Activated naive CD4-positive, alpha-beta T cell (primary cell): Measurements from ENCODE around the gene NKAIN2.
"Not testable (repeated sequence)": the region's sequence is repeated elsewhere in the genome, so short reads cannot be mapped to it uniquely, and the experiment has no call there.

ENCODE experiments used
- DNase-seq, 4 experiments: peaks; one replicate each; lab custom pipeline; 2025; lab: John Stamatoyannopoulos, UW

The NKAIN2 gene

GRCh38 chr6:124330197-124330596 lies 526.5 kb downstream of the NKAIN2 start:
- DNase-seq: no peak

- DNase-seq: no peak
Observed at GRCh38 chr6:124334359-124334758, 530.7 kb downstream of the NKAIN2 start.

- no peak for DNase-seq
Observed at GRCh38 chr6:124339610-124340334, 536.1 kb downstream of the NKAIN2 start.

- not testable (repeated sequence) for DNase-seq
Observed at GRCh38 chr6:124348339-124348738, 544.7 kb downstream of the NKAIN2 start.

GRCh38 chr6:124355146-124355545 lies 551.5 kb downstream of the NKAIN2 start:
- DNase-seq: no peak

- DNase-seq: no peak
Observed at GRCh38 chr6:124356276-124356810, 552.7 kb downstream of the NKAIN2 start.

- no peak for DNase-seq
Observed at GRCh38 chr6:124356811-124357210, 553.1 kb downstream of the NKAIN2 start.

- no peak for DNase-seq
Observed at GRCh38 chr6:124368131-124368530, 564.5 kb downstream of the NKAIN2 start.

GRCh38 chr6:124371974-124372475 lies 568.4 kb downstream of the NKAIN2 start:
- DNase-seq: no peak

GRCh38 chr6:124373386-124373785 lies 569.7 kb downstream of the NKAIN2 start:
- no peak for DNase-seq

GRCh38 chr6:124389127-124389526 lies 585.5 kb downstream of the NKAIN2 start:
- DNase-seq: no peak

GRCh38 chr6:124393536-124393935 lies 589.9 kb downstream of the NKAIN2 start:
- no peak for DNase-seq

- no peak for DNase-seq
Observed at GRCh38 chr6:124396361-124396760, 592.7 kb downstream of the NKAIN2 start.

GRCh38 chr6:124400261-124400999 lies 596.8 kb downstream of the NKAIN2 start:
- DNase-seq: no peak

- not testable (repeated sequence) for DNase-seq
Observed at GRCh38 chr6:124410425-124410824, 606.8 kb downstream of the NKAIN2 start.

- DNase-seq: not testable (repeated sequence)
Observed at GRCh38 chr6:124412657-124413056, 609.0 kb downstream of the NKAIN2 start.

GRCh38 chr6:124420116-124420840 lies 616.6 kb downstream of the NKAIN2 start:
- DNase-seq: no peak

- DNase-seq: no peak
Observed at GRCh38 chr6:124423621-124424020, 620.0 kb downstream of the NKAIN2 start.

- no peak for DNase-seq
Observed at GRCh38 chr6:124430740-124431318, 627.2 kb downstream of the NKAIN2 start.

- DNase-seq: no peak
Observed at GRCh38 chr6:124432620-124433019, 629.0 kb downstream of the NKAIN2 start.

- no peak for DNase-seq
Observed at GRCh38 chr6:124433387-124434160, 629.9 kb downstream of the NKAIN2 start.
